Measurements from ENCODE around the gene CABP2.

GRCh38 chr11:67517784-67518552, 5.3 kb downstream of the CABP2 start:
- TF ChIP-seq POLR2A (IDR thresholded peaks at IDR 0.05; ENCODE audit: low read length) (no peak), GATA1 (IDR thresholded peaks at IDR 0.05; ENCODE audit: low read depth, low read length) (no peak)
